ENCODE results near the gene SHKBP1. TPM values are rescaled to one million over a fixed set of nuclear protein-coding genes. Genes with fewer than 3 reads are reported as not detected.
A peak's percentile ranks its signal among the peaks of the same experiment; 100 is the strongest.

The SHKBP1 gene, protein sequence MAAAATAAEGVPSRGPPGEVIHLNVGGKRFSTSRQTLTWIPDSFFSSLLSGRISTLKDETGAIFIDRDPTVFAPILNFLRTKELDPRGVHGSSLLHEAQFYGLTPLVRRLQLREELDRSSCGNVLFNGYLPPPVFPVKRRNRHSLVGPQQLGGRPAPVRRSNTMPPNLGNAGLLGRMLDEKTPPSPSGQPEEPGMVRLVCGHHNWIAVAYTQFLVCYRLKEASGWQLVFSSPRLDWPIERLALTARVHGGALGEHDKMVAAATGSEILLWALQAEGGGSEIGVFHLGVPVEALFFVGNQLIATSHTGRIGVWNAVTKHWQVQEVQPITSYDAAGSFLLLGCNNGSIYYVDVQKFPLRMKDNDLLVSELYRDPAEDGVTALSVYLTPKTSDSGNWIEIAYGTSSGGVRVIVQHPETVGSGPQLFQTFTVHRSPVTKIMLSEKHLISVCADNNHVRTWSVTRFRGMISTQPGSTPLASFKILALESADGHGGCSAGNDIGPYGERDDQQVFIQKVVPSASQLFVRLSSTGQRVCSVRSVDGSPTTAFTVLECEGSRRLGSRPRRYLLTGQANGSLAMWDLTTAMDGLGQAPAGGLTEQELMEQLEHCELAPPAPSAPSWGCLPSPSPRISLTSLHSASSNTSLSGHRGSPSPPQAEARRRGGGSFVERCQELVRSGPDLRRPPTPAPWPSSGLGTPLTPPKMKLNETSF
- total RNA-seq (2012; rRNA removed), result 15.6 and 16.1 TPM in 2 replicates
- 94.0 and 108 TPM in 2 replicates for polyA plus RNA-seq (2012; rRNA removed)
- 70.5 and 114 TPM in 2 replicates for polyA plus RNA-seq (2012; cell fraction: cytosol; rRNA removed)
- polyA plus RNA-seq (2012; cell fraction: nucleus; rRNA removed; ENCODE audit: low replicate concordance), result 124 and 239 TPM in 2 replicates
- Bru-seq, nascent RNA, result percentile 64 among the genes with signal in this experiment
- BruChase-seq, experiment 1, labeled RNA remaining after a 6-hour chase, result percentile 75 among the genes with signal in this experiment
- percentile 64 among the genes with signal in this experiment for BruChase-seq, experiment 2, labeled RNA remaining after a 2-hour chase
- long read RNA-seq, transcript SHKBP1-201 (18 exons, 2,363 nt), result major isoform, 154 of 209 reads
- long read RNA-seq, partial matches to known transcripts, result 21 of 209 reads
- long read RNA-seq, other reads (novel, unspliced or antisense), result 29 of 209 reads

DNA sequence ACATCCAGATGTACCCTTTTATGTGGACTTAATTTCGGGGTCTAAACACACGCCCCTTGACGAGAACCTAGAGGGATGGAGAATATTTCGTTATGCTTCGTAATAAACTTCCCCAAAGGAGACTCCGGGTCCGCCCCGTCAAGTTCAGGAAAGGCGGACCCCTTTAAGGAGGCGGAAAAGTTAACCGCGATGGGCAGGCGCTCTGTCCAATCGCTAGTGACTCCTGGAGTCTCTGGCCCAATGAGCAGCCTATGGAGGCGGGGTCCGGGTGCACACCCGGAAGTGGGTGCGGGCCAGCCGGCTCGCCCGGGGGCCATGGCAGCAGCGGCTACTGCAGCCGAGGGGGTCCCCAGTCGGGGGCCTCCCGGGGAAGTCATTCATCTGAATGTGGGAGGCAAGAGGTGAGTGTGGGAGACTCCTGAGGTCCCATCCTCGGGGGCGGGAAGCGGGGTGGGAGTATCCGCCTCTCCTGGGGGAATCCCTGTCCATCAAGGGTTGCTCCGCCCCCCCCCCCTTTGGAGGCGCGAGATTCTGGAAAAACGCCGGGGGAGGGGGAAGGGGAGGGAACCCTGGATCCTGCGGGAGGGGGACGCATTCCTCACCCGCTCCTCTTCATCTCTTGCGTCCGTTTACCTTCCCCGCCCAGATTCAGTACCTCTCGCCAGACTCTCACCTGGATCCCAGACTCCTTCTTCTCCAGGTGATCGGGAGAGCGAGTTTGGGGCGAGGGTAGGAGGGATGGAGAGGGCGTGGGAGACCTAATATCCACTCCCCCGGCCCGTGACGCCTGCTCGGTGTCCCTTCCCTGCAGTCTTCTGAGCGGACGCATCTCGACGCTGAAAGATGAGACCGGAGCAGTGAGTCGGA lies at the start of gene SHKBP1:
Gene SHKBP1 (plus strand): TSS at position 289 of the 867 bp plus-strand sequence. CDS start 27 bp downstream, at position 316.
- Histone ChIP-seq H3K9ac (ENCODE audit: low read depth, low read length) (peak within 1 kb of the TSS; percentile 89), H4K8ac (ENCODE audit: low read depth in 2 of 2, low read length in 2 of 2) (peak within 1 kb of the TSS; percentile 71 to 98), H3K18ac (ENCODE audit: low read depth, low read length) (peak within 1 kb of the TSS; percentile 80), H3K79me1 (ENCODE audit: low read depth in 1 of 2, low read length in 2 of 2) (peaks cover 5 to 19% of the 10 kb centered on the region in 2 experiments; a peak in 2 of 4 replicates), H2BK120ac (ENCODE audit: low read depth, low read length) (peak within 1 kb of the TSS; percentile 71; the same call in 1 of the 2 replicates), H2AK9ac (replicated peaks; ENCODE audit: low read depth, low read length, poor library complexity) (peak within 1 kb of the TSS; percentile 99), H3K14ac (replicated peaks; ENCODE audit: low read depth, low read length) (peak within 1 kb of the TSS; percentile 99), H3K4me3 (ENCODE audit: insufficient read depth, low read depth, low read length) (peak within 1 kb of the TSS; percentile 96), H4K20me1 (ENCODE audit: insufficient read depth, low read length) (no peaks in the 10 kb centered on the region), H2BK5ac (ENCODE audit: low read depth, low read length, poor library complexity, severe bottlenecking) (peak within 1 kb of the TSS; percentile 77), H2BK15ac (ENCODE audit: low read depth, low read length) (no peak within 1 kb of the TSS; the same call in 2 of the 3 replicates), H3K36me3 (ENCODE audit: control insufficient read depth, insufficient read depth, low read length) (peaks cover 14% of the 10 kb centered on the region), H3K4me2 (ENCODE audit: low read depth, low read length) (peak within 1 kb of the TSS; percentile 100), H3K56ac (ENCODE audit: extremely low read depth, insufficient read depth, low read length) (peak within 1 kb of the TSS; percentile 82), H3K27me3 (ENCODE audit: control insufficient read depth, insufficient read depth, low read length) (no peaks in the 10 kb centered on the region), H3K4me1 (ENCODE audit: control insufficient read depth, insufficient read depth, low read length) (peaks cover 4% of the 10 kb centered on the region), H3K9me3 (ENCODE audit: control insufficient read depth, insufficient read depth, low read length) (no peaks in the 10 kb centered on the region), H2AK5ac (ENCODE audit: low read depth, low read length) (peak within 1 kb of the TSS; percentile 74; the same call in 1 of the 2 replicates), H3K23ac (ENCODE audit: low read depth, low read length) (peak within 1 kb of the TSS; percentile 95), H4K5ac (ENCODE audit: low read depth, low read length) (peak within 1 kb of the TSS; percentile 92), H2BK20ac (ENCODE audit: low read depth, low read length) (no peak within 1 kb of the TSS), H3K27ac (ENCODE audit: insufficient read depth, low read length) (peak within 1 kb of the TSS; percentile 85), H4K91ac (ENCODE audit: insufficient read depth, low read depth, low read length) (peak within 1 kb of the TSS; percentile 84), H3K4ac (ENCODE audit: low read depth, low read length) (peak within 1 kb of the TSS; percentile 96), H3K9me1 (ENCODE audit: insufficient read depth, low read length) (peaks cover 8% of the 10 kb centered on the region; the same call in 1 of the 2 replicates), H2AFZ (replicated peaks; ENCODE audit: low read length, poor library complexity) (peak within 1 kb of the TSS; percentile 99)
- in situ Hi-C loops (cut with MboI; ENCODE audit: low sequenced_read_pairs), result no loop called here
- WGBS, 2 experiments (ENCODE audit: extremely low coverage in 2 of 2, insufficient read length in 1 of 2), result 0% methylated on average over 1 of the region's 55 CpGs; no CpG with 5 or more reads in 1 of the 2 experiments
- DNase-seq (peak; percentile 92), ATAC-seq (ENCODE audit: low read depth) (peak; percentile 99)
- ChIA-PET CTCF (no interaction called here), POLR2A (ENCODE audit: unreplicated experiment) (no interaction called here)
- no TSS peak for BruUV-seq (replicated peaks)
- intact Hi-C loops (cut with micrococcal nuclease), result no loop called here
- dilution Hi-C loops (cut with HindIII; ENCODE audit: low sequenced_read_pairs, unreplicated experiment), result no loop called here
- TF ChIP-seq MAFK (IDR thresholded peaks at IDR 0.05; ENCODE audit: low read depth, low read length) (no peak), MAZ (IDR thresholded peaks at IDR 0.05; ENCODE audit: borderline replicate concordance, low read depth, low read length) (peak; percentile 84; the same call in 1 of the 2 replicates), MXI1 (IDR thresholded peaks at IDR 0.05; ENCODE audit: borderline replicate concordance, low read depth, low read length) (no peak), RFX5 (IDR thresholded peaks at IDR 0.05; ENCODE audit: low read depth, low read length) (no peak), CEBPB (IDR thresholded peaks at IDR 0.05; ENCODE audit: low read depth, low read length) (no peak), SMC3 (IDR thresholded peaks at IDR 0.05; ENCODE audit: low read depth, low read length) (no peak), RCOR1 (IDR thresholded peaks at IDR 0.05; ENCODE audit: insufficient replicate concordance, low read length) (no peak)
- TF ChIP-seq, protein P1, sequence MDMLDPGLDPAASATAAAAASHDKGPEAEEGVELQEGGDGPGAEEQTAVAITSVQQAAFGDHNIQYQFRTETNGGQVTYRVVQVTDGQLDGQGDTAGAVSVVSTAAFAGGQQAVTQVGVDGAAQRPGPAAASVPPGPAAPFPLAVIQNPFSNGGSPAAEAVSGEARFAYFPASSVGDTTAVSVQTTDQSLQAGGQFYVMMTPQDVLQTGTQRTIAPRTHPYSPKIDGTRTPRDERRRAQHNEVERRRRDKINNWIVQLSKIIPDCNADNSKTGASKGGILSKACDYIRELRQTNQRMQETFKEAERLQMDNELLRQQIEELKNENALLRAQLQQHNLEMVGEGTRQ (IDR thresholded peaks at IDR 0.05; ENCODE audit: low read depth, low read length), result no peak
- TF ChIP-seq, protein P2, sequence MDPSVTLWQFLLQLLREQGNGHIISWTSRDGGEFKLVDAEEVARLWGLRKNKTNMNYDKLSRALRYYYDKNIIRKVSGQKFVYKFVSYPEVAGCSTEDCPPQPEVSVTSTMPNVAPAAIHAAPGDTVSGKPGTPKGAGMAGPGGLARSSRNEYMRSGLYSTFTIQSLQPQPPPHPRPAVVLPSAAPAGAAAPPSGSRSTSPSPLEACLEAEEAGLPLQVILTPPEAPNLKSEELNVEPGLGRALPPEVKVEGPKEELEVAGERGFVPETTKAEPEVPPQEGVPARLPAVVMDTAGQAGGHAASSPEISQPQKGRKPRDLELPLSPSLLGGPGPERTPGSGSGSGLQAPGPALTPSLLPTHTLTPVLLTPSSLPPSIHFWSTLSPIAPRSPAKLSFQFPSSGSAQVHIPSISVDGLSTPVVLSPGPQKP (IDR thresholded peaks at IDR 0.05; ENCODE audit: borderline replicate concordance, low read depth, low read length), result no peak

Data from IMR-90 (cell line).